ENCODE measurements around the gene PHLDA3.

Gene PHLDA3

DNA sequence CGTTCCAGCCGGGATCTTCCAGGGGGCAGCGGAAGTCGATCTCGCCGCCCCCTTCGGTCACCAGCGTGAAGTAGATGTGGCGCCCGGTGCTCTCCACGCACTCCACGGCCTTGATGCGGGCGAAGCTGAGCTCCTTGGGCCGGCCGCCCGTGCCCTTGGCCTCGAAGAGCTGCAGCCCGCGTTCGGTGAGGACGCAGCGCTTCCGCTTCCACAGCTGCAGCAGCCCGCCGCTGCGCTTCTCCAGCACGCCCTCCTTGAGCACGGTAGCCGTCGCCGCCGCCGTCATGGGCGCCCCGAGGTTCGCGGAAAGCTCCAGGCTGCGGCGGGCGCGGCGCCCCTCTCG lies 516 bp downstream of the PHLDA3 start:
- in situ Hi-C loops (cut with HindIII; ENCODE audit: low sequenced_read_pairs), result no loop called here

DNA sequence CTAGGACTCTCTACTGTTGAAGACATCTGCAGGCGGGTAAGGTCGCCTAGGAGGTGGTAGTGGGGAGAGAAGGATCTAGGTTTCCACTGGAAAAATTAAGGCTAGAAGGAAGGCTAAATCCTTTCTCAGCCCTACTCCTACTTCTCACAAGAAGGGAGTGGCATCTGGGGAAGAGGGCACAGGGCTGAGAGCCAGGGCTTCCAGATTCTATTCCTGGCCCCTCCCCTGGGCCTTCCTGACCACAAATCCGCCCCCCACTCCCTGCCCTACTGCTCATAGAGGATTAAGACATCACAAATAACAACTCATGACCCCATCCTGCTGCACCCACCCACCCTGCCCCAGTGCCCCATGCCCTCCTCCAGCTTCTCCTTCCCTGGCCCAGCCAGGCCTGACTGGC lies 2.5 kb downstream of the PHLDA3 start:
- in situ Hi-C loops (cut with HindIII; ENCODE audit: low sequenced_read_pairs), result no loop called here

DNA sequence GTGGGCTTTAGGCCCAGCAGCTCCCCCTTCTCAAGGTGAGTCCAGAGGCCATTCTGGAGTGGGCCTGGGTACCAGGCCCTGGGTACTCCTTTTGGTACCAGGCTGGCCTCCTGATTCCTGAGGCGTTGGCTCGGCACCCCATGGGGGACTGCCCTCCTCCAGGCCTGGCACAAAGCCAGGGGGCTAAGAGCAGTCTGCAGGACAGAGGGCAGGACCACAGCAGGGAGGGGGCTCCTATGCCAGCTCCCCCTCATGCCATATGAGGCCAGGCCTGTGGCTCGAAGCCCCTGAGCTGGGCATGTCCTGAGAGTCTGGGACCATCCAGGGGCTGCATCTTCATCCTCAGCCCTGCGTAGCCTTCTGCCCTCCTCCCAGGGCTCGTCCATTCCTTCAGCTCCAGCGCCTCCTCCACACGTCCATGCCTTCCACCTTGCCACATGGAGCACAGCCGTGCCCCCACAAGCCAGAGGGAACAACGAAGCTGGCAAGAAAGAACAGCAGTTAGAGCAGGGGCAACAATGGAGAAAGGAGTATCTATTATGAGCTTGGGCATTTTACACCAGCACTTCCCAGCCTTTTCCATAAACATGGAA lies 3.2 kb downstream of the PHLDA3 start:
- in situ Hi-C loops (cut with HindIII; ENCODE audit: low sequenced_read_pairs), result no loop called here

DNA sequence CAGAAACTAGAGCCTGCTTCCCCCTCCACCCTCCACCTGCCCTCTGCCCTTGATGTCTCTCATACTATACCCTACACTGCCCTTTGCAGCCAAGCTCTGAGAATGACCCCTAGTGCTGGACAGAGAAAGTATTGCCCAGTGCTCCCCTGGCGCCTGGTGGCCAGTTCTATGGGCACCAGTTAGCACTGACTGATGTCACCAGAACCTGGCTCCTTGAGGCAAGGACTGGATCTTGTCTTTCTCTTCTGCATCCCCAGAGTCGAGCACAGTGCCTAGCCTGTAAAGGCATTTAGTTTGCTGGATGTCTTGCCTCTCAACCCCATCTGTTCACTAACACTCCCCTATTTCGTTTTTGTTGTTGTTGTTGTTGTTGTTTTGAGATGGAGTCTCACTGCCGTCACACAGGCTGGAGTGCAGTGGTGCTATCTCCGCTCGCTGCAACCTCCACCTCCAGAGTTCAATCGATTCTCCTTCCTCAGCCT lies 5.9 kb downstream of the PHLDA3 start:
- in situ Hi-C loops (cut with HindIII; ENCODE audit: low sequenced_read_pairs), result no loop called here

- in situ Hi-C loops (cut with HindIII; ENCODE audit: low sequenced_read_pairs), result no loop called here
Measured at GRCh38 chr1:201461645-201462441, 7.1 kb downstream of the PHLDA3 start.

DNA sequence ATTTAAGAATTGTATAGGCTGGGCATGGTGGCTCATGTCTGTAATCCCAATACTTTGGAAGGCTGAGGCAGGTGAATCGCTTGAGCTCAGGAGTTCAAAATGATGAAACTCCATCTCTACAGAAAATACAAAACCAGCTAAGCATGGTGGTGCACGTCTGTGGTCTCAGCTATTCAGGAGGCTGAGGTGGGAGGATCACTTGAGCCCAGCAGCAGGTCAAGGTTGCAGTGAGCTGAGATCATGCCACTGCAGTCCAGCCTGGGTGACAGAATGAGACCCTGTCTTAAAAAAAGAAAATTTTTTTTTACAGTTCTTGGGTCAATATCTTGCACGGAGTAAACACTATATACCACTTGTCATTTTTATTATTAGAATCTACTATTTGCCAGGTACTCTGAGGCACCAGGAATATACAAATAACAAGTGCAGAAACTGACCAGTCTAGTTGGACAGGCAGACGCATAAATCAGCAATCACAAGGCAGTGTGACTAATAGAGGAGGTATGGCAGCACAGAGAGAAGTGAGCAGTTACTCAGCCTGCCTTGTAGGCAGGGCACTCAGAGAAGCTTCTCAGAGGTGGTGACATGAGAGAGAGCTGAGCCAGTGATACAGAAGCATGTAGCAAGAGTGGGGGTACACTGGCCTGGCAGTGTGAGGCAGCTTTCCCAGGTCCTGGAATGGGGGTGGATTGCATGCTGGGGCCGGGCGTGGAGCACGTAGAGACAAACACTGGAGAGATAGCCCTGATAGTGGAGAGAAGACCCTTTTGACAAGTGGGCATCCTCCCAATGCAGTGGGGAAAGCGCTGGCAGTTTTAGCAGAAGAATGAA lies 8.0 kb downstream of the PHLDA3 start:
- in situ Hi-C loops (cut with HindIII; ENCODE audit: low sequenced_read_pairs), result no loop called here

DNA sequence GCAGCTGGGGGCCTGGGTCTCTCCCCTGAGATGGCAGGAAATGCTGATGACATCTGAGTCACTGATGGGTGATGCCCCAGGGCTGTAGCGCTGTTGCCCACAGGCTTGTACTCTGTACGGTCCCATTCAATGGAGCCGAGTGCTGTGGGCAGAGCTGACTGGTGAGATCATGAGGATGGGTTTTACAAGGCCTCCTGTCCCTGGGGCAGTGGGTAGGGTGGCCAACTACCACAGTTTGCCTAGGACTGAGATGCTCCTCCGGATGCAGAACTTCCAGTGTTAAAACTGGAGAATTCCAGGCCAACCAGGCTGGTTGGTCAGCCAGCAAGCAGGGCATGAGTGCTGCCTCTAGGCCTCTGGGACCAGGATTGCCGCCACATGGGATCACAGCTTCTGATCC lies 9.2 kb downstream of the PHLDA3 start:
- in situ Hi-C loops (cut with HindIII; ENCODE audit: low sequenced_read_pairs), result no loop called here

- in situ Hi-C loops (cut with HindIII; ENCODE audit: low sequenced_read_pairs), result no loop called here
Measured at GRCh38 chr1:201459052-201459451, 9.9 kb downstream of the PHLDA3 start.

- in situ Hi-C loops (cut with HindIII; ENCODE audit: low sequenced_read_pairs), result no loop called here
Measured at GRCh38 chr1:201457508-201457960, 11.5 kb downstream of the PHLDA3 start.

DNA sequence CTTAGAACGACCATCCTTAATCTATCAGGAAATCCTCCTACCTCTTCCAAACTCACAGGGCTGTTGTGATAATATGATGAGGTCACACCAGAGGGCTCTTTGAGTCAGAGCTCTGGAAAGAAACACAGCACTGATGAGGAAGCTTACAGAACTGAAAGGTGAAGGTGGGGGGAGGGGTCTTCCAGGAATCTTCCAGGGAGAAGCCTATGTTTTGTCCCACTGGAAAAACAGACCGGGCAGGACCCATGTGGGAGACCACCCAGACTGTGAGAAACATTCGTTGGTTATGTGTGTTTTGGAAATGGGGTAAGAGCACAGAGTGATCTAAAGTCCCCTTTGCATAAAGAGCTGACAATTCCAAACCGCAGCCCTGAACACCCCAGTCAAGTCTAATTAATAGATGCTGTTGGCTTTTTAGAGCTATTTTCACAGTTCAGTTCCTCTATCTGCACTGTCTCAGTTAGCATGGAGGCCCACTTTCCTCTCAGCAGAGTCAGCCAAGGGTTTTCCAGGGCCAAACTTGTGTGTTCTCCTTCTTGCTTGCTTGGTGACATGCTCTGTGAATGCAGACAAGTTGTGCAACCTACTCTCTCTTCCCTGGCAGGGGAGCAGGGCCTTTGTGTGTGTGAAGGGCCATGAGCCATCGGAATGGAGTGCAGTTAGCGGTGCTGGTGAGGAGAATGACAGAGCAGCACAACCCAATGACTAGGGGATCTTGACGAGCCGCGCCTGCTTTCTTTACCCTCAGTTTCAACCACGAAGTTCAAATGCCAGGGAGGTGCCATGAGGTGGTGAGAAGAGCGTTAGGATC lies 12.3 kb downstream of the PHLDA3 start:
- in situ Hi-C loops (cut with HindIII; ENCODE audit: low sequenced_read_pairs), result no loop called here

DNA sequence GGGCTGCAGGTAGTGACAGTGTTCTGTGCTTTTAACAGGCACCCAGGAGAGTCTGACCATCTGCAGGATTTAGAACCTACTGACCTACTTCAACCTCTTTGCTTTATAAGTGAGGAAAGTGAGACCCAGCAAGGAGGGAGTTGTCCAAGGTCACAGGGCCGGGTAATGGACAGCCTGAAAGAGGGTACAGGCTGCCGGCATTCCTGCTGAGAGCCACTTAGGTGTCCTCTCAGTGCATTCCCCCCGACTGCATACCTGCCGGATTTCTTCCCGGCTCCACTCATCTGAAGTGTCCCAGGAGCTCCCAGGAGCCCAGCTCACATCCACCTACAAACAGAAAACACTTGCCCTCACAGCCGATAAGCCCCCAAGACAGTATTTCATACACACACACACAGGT lies 13.9 kb downstream of the PHLDA3 start:
- in situ Hi-C loops (cut with HindIII; ENCODE audit: low sequenced_read_pairs), result no loop called here

DNA sequence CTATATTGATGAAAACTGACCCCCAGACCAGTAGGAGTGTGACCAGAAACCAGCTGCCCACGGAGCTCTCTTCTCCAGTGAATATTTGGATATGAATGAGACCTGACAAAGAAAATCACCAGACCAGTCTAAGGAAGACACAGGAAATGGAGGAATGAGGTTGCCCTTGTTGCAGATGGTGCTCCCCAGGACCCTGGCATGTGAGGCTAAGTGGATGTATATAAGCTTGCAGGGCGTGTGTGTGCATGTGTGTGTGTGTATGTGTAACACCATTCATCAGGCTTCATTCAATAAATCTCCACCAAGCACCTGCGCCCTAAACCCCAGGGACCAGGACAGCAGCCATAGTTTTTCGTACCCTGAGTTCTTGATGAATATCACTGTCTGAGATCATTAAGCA lies 14.4 kb downstream of the PHLDA3 start:
- in situ Hi-C loops (cut with HindIII; ENCODE audit: low sequenced_read_pairs), result no loop called here

DNA sequence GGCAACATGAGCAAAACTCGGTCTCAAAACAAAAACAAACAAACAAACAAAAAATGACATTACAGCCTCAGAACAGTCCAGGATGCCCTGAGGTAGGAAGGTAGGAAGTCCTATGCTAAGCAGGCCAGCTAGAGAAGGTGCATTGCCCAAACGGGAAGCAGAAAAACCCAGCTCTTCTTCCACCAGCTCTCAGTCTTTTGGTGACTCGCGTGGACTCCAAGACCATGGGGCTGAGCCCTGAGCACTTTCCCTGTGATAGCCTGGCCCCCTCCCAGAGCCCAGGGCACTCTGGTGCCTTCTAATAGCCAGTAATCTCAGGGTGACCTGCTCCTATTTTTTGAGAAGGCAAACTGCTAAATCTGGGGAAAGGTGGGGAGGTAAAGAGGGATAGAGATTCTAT lies 16.1 kb downstream of the PHLDA3 start:
- in situ Hi-C loops (cut with HindIII; ENCODE audit: low sequenced_read_pairs), result no loop called here

- in situ Hi-C loops (cut with HindIII; ENCODE audit: low sequenced_read_pairs), result no loop called here
Measured at GRCh38 chr1:201450721-201451291, 18.2 kb downstream of the PHLDA3 start.

GRCh38 chr1:201448990-201449389 lies 20.0 kb downstream of the PHLDA3 start:
- in situ Hi-C loops (cut with HindIII; ENCODE audit: low sequenced_read_pairs), result no loop called here

DNA sequence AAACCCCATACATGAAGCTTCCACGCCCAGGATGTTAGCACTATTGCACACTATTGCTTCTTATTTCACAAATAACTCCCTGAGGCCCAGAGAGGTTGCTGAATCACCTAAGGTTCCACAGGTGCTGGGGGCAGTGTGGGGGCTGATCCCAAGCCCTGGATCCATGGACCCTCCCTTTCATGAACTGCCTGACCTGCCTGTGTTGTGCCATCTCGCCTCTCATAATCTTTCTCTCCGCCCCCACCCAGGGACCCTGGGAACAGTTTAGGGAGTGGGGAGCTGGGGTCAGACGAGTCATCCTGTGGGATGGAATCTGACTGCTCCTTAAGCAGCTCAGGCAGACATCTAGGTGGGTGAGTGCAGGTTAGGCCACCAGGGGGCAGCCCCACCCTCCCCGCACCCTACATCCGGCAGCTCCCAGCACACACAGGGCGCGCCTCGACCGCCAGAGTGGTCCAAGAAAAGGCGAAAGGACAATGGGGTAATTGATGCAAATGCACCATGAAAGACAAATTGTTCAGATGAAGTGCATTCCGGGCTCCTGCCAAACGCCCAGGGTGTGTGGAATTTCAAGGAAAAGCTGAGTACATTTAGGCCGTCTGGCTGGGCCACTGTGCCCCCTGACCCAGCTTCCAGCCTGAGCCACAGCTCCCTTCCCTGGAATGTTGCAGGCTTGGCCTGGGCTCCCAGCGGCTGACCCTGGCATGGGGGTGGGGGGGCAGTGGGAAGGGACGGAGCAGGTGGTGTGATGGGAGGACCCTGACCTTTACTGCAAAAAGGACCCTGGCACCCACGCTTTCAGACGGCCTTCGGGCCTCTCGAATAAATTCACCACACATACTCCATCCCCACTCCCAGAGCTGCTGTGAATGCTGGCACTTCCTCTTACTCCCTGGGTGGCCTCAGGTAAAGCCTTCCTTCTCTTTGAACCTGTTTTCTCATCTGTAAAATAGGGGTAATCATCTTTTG lies 20.8 kb downstream of the PHLDA3 start:
- in situ Hi-C loops (cut with HindIII; ENCODE audit: low sequenced_read_pairs), result no loop called here

DNA sequence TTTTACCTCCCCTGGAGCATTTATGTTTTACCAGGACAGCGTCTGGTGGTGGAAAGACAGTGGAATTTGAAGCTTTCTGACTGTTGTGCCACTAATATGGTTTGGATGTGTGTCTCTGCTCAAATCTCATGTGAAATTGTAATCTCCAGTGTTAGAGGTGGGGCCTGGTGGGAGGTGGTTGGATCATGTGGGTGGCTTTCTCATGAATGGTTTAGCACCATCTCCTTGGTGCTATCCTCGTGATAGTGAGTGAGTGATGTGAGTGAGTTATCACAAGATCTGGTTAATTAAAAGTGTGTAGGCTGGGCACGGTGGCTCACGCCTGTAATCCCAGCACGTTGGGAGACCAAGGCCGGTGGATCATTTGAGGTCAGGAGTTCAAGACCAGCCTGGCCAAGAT lies 23.7 kb downstream of the PHLDA3 start:
- in situ Hi-C loops (cut with HindIII; ENCODE audit: low sequenced_read_pairs), result no loop called here

DNA sequence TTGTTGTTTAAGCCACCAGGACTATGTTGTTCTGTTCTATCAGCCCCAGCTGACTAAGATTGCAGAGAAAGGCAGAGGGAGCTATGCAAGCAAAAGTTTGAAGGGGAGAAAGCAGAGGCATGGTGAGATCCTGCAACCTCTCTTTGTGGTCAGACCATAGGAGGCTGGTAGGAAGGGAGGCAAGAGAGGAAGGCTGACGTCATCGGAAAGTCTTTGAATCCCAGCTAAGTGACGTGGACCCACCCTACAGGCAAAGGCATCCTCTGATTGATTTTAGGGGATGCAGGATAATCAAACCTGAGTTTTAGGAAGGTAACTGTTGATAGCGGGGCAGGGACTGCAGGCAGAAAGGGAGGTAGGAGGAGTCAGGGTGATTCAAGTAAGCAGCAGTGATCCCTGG lies 24.2 kb downstream of the PHLDA3 start:
- in situ Hi-C loops (cut with HindIII; ENCODE audit: low sequenced_read_pairs), result no loop called here

- in situ Hi-C loops (cut with HindIII; ENCODE audit: low sequenced_read_pairs), result no loop called here
Measured at GRCh38 chr1:201443747-201444146, 25.2 kb downstream of the PHLDA3 start.
